GF-D8 (cell line): ENCODE measurements around the gene VSIG10L.
A peak's percentile ranks its signal among the peaks of the same experiment; 100 is the strongest.

Experiments used
- DNase-seq: peaks from one replicate; lab custom pipeline; 2025; lab: John Stamatoyannopoulos, UW

Gene VSIG10L

DNA sequence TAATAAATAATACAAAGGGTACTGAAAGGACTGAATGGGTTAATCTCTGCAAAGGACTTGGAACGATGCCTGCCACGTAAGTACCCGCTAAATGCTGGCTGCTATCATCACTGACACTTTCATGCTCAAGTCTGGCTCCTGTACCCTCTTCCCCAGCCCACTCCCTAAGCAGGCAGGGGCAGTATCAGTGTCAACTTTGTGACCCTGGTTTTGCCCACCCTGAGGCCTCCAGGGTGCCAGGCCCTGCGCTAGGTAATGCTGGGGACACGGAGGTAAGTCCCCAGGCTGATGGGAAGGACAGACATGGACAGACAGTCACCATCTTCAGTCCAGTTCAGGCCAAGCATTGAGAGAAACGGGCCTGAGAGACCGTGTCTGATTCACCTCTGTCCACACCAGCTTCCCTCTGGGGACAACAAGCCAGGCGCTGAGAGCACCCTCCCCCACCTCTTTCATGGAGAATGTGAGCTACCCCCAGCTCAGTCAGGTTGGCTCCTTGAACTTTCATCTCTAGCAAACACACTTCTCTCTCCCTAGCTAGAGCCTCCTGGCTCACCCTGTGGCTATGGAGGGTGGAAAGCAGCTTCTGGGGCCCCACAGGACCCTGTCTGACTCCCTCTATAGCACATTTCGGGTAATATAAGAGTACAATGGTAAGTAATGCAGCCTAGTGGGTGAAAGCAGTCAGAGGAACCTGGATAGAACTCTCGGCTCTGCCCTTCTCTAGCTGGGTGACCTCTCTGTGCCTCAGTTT is 23.4 kb upstream of the VSIG10L start:
- peak; percentile 40 for DNase-seq

DNA sequence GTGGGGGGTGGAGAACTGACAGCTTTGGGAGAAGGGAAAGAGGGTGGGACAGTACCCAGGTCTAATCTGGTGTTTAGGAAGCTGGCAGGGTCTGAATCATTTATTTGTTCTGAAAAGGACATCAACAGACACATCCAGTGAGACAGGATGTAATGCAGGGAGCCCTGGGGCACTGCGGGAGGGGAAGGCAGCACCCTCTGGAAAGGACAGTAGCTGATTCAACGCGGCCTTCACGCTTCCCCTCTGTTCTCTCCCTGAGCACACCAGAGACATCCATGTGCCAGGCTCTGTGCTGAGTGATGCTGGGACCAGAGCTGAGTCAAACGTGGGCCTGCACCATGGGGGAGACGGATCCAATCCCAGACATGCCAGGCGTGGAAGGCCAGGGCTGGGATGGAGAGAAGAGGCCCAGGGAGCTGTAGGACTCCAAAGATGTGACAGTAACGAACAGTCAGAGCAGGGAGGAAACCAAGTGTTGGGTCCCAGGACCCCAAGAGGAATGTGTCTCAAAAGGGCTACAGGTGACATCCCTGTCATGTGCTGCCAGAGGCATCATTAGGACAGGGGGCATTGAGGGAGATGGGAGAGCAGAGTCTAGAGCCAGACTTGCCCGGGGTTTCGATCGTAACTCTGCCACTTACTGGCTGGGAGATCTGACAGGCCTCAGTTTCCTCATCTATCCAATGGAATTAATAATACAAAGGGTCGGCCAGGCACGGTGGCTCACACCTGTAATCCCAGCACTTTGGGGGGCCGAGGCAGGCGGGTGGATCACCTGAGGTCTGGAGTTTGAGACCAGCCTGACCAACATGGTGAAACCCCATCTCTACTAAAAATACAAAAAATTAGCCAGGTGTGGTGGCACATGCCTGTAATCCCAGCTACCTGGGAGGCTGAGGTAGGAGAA is 22.5 kb upstream of the VSIG10L start:
- no peak for DNase-seq

DNA sequence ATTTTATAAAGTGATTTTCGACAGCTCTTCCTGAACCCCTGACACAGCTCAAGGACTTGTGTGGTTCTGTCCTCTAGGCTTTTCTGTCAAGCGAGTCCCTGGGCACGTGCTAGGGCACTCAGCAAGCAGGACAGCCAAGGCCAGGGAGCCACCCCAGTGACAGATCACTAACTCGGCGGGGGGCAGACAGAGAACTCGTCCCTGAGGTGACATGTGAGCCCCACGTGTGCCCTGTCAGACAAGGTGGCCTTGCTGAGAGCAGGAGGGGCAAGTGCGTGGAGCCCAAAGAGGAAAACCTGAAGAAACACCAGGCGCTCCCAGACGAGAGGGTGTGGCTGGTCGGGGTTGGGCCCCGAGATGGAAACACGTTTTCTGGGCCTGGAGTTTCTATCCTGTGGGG is 19.3 kb upstream of the VSIG10L start:
- no peak for DNase-seq

DNA sequence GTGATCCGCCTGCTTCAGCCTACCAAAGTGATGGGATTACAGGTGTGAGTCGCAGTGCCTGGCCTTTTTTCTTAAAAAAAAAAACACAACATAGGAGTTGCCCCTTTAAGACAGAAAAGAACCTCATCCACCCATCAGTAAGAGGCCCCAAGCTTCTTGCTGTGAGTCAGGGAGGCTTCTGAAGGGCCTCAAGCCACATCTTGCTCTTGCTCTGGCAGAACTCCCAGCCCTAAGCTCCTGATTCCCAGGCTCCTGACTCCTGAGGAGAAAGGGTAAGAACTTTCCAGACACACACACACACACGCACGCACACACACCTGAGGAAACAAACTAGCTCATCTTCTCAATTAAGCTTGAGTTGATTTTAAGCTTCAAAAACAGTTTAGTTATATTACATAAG is 17.4 kb upstream of the VSIG10L start:
- DNase-seq: no peak

DNA sequence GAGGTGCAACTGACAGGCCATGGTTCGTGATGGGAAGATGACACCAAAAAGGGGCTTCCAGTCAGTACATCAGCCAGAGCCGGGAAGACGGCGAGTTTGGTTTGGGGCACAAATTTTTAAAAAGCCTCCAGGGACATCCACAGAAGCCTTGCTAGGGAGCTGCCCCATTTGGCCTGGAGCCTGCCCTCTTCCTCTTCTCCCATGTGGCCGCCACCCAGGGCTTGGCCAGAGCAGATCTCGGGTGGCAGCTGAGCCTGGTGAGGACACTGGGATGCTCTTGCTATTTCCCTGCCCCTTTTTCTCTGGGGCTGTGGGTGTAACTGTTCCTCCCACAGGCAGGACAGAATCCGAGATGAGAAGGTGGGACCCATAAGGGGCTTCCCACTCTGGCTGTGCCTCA is 16.0 kb upstream of the VSIG10L start:
- no peak for DNase-seq

DNA sequence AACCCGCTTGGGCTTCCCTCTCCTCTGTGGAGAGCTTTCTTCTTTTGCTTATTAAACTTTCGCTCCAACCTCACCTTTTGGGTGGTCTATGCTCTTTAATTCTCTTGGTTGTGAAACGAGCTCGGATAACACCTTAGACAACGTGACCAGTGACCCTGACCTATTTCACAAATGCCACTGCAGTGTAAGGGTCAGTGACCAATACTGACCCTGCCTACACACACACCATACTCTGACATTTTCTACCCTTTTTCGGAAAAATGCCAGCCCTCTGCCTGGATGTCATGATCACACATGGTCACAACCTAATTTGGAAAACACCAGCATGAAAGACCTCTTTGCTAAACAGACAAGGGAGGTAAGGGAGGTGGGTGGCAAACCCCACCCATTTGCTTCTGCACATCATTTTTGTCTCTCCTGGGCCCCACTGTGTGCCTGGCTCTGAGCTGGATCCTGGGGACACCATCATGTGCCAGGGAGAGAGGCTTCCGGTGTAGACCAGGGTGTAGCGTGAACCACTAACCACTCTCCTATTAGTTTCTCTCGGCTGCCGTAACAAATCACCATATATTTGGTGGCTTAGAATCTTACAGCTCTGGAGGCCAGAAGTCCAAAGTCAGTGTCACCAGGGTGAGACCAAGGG is 14.3 kb upstream of the VSIG10L start:
- DNase-seq: no peak

DNA sequence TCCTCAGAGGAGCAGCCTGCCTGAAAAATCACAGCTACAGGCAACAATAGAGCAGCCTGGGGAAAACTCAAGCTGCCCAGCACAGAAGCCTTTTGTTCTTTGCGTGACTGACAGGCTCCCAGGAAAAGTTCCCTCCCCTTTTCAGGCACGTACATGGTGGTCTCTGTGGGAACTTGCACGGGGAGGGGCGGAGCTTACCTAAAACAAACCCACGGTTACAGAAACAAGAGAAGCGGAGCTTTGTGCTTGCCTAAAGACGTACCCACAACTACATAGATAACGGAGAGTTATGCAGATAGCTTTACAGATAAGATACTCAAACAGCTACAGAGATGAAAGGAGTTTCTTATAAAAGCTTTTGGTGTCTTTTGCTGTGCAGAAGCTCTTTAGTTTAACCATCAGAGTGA is 12.8 kb upstream of the VSIG10L start:
- no peak for DNase-seq

DNA sequence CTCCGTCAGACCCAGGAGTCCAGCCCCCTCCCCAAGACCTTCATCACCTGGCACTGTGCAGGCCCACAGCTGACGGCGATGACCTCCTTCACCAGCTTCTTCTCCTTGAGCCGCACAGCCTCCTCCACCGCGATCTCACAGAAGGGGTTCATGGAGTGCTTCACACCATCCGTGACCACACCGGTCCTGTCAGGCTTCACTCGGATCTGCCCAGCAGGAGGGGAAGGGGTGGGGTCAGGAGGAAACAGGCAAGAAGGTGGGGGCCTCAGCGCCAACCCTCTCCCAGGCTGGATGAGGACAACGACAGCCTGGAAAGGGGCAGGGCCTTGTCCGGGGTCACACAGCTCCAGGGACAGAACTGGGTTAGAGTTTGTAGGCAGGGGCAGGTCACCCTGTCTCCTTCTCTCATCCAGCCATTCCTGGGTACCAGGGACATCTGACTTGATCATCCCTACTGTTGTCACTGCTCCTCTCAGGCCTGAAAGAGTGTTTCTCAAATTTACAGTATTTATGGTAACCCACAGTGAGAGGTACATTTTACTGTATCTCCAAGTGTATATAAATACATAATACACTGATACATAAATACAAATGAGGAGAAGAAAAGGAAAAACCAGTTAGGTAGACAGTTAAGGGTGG is 12.3 kb upstream of the VSIG10L start:
- DNase-seq: no peak

DNA sequence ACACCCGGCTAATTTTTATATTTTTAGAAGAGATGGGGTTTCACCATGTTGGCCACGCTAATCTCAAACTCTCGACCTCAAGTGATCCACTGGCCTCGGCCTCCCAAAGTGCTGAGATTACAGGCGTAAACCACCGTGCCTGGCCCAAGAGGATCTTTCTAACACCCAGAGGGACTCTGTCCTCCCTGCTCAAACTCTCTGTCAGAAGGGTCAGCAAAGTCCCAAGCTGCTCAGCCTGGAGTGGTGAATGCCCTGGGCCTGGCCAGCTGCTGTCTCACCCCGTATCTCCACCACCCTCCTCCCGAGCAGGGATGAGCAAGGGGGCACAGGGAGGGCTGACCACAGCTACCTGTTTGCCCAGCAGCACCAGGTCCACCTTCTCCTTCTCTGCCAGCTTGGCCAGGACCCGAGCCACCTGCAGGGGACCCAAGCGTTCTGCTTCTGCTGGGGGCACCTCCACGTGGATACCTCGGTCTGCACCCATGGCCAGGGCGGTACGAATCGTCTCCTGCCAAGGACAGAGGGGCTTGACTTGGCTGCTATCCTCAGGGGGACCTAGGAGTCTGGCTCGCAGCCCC is 10.9 kb upstream of the VSIG10L start:
- no peak for DNase-seq

DNA sequence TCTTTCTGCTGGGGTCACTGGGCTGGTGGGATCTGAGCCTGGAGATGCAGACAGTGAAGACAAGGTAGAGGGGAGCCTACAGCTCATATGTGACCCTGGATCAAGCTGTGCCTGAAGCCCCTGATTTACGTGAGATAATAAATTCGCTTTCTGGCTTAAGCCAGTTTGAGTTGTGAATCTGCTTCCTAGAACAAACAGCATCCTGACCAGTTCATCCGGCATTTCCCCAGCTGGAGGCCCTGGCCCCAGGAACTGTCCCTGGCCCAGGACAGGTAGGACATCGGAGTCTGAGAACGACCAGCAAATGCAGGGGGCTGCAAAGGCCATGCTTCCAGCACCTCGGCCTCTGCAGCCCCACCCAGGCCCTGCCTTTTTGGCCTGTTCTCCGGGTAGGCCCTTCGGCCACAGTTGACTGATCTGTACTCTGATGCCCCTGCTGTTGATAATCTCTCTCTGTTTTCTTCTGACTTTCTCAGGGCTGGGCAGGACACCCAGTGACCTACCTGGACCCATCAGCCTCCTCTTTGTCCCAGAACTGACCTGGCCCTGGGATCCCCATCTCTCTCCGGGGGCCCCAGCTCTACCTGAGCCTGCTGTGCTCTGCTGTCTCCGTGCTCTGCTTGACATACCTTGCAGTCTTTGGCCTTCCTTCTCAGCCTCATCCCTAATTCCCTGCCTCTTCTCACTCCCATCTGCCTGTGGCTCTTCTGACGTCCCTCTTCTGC is 9.5 kb upstream of the VSIG10L start:
- no peak for DNase-seq

DNA sequence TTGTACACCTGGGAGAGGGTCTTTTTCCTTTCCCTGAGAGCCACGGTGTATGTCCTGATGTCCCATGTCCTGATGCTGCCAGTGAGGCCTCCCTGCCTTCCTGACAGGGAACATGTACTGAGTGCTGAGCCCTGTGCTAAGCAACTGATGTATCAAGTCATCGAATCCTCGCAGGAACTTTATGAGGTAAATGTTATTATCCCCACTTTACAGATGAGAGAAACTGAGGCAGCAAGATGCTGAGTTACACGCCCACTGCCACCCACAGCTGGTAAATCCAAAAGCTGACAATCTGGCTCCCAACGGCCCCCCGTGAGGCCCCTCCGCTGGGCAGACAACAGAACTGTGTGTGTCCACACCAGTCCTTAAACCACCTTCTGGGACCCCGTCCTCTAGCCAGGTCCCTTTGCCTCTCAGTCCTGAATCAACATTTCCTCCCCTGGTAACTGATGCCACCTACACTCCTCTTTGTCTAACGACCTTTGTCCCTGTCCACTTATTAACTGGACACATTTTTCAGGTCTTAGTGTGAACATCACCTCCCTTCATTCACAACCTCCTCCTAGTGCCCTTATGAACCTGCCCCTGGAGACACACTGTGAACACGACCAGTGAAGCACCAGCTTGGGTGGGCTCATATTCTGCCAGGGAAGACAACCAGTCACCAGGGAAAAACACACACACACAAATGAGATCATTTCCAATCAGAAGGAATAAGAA is 5.4 kb upstream of the VSIG10L start:
- no peak for DNase-seq

DNA sequence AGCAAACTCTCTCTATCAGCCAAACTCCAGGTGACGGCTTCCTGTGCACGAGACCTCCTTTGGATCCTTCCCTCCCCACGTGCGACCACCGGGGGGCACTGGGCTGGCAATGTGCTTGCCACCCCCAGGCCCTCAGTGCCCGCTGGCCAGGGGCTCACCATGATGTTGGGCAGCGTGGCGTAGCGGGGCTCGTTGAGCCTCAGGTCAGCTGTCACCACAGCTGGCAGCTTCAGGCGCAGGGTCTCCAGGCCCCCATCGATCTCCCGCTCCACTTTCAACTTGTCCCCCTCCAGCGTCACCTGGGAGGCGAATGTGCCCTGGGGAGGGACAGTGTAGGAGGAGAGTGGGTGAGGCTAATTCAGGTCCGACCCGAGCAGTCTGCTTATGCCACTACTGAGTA is 4.8 kb upstream of the VSIG10L start:
- no peak for DNase-seq

DNA sequence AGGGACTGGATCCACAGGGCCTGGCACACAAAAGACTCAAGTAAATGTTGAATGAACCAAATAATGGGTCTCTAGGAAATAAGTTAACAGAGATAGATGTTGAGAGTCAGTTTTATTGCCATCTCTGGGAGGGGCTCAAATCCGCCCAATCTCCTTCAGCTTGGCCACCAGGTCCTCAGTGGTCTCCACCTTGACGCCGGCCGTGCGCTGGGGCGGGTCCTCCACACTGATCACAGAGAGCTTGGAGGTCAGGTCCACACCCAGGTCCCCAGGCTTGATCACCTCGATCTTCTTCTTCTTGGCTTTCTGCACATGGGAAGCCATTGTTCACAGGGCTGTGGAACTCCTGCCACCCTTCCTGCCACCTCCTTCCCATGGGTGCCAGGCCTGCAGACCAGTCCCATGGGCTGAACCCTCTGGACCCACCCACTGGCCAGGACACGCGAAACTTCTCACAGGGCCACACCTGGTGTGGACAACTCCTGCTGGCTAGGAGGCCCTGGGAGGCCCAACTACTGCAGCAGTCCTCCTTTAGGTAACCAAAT is 3.2 kb upstream of the VSIG10L start:
- DNase-seq: no peak

DNA sequence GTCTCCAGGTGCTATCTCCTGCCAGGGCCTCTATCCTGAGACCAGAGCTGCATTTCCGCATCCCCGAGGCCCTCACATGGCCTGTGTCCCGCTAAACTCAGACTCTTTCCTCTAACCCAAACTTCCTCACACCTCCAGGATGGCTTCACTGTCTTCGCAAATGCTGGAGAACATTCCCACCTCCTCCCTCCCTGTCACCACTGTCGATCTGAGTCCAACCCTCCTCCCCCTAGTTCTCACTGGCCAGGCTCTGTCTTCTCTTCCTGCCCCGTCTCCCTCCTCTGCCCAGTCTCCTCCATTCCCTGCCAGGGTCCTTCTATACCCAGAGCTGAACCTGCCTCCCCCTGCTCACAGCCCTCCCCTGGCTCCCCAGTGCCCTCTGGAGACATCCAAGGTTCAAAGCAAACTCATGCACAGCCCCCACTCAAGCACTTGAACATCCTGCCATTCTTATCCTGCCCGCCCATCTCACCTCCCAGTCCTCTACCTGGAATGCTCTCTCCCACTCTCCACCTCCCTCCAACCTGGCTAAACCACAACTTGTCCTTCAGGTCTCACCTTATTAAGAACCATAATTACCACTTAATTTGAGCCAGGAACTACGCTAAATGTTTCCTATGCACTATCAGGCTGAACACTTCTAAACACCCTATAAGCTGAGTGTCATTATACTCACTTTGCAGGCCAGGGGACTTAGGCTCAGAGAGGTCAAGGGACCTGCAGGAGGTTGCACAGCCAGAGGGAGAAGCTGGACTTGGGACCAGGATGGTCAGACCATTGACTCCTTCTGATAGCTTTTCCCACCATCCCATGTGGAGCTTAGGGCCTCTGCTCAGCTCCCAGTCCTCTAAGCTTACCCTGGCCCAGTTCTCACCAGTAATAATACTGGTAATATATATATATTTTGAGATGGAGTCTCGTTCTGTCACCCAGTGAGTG is 961 bp upstream of the VSIG10L start:
- DNase-seq: no peak

DNA sequence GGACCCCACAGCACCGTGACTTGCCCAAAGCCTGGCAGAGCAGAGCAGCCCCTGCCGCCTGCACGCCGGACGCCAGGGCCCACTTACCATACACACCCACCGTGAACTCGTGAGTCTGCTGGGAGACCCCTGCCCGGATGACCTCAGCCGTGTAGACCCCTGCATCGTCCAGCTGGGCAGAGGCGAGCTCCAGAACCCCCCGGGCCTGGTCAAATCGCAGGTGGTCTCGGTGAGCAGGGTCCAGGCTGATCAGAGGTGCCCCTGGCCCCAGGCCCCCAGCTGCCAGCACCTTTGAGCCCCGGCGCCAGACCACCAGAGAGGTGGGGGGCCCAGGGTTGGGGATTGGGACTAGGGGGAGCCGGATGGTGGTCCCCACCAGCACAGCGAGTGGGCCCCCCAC is 873 bp downstream of the VSIG10L start:
- DNase-seq: no peak

DNA sequence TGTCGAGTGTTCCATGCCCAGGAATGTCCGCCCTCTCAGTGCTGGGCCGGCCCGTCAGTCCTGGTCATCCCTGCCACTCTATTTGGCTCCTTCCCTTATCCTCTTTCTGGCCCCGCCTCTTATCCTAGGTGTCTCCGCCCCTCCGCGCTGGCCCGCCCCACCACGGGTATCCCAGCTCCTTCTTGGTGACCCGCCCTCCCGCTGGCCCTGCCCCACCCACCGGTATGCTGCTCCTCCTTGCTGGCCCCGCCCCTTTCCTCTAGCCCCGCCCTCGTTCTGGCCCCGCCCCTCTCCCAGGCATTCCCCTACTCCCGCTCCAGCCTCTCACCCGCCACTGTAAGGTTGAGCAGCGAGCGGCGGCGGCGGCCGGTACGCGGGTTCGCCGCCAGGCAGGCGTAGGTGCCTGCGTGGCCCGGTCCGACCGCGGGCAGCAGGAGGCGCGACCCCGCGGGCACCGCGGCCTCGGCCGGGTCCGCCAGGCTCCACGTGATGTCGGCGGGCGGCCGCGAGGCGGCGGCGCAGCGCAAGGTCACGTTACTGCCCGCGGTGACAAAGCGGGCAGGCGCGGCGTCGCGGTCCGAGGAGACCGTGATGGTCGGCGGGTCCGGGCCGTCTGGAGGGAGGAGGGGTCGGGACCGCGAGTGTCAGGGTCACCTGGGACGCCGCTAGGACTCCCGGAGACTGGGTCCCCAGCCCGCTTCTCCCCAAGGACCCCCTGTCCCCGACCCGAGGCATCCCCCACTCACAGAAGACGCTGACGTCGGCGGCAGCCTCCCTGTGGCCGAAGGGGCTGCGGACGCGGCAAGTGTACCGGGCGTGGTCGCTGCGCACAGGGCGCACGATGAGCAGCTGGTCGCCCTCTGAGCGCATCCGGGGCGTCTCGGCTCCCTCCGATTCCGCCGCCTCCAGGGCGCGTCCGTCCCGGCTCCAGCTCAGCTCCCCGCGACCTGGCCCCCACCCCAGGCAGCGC is 2.0 kb downstream of the VSIG10L start:
- peak; percentile 77 for DNase-seq

DNA sequence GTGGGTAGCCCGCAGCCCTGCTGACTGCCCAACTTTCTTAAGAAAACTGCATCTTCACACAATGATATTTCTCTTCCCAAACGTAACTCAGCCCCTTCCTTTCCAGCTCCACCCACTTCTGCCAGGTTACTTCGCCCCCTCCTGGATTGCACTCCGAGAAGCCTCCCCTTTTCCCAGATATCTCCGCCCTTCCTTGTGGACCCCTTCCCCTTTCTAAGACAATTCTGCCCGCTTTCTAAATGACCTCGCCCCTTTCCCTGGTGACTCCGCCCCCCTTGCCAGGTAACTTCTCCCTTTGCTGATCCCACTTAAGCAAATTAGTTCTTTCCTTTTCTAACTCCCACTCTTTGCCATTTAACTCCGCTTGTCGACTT is 2.6 kb downstream of the VSIG10L start:
- no peak for DNase-seq
